Measurements from ENCODE around the gene NCAM1.

DNA sequence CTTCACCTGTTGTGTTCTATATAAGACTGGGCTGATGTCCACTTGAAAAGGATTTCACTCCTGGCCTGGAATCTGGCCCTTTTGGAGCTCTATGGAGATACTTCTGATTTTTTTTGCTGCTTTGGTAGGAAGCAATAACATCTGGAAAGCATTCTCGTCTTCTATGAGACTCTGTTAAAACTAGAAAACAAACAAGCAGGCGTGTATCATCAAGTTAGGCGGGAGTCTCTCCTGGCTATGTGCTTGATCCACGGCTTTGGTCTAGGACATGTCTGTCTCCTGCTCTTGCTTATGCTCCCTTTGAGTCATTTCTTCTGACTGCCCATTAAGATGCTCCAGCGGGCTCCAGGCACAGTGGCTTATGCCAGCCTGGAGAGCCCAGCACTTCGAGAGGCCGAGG, 231.8 kb downstream of the NCAM1 start:
- TF ChIP-seq, protein P1, sequence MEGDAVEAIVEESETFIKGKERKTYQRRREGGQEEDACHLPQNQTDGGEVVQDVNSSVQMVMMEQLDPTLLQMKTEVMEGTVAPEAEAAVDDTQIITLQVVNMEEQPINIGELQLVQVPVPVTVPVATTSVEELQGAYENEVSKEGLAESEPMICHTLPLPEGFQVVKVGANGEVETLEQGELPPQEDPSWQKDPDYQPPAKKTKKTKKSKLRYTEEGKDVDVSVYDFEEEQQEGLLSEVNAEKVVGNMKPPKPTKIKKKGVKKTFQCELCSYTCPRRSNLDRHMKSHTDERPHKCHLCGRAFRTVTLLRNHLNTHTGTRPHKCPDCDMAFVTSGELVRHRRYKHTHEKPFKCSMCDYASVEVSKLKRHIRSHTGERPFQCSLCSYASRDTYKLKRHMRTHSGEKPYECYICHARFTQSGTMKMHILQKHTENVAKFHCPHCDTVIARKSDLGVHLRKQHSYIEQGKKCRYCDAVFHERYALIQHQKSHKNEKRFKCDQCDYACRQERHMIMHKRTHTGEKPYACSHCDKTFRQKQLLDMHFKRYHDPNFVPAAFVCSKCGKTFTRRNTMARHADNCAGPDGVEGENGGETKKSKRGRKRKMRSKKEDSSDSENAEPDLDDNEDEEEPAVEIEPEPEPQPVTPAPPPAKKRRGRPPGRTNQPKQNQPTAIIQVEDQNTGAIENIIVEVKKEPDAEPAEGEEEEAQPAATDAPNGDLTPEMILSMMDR (IDR thresholded peaks at IDR 0.05): no peak
- TF ChIP-seq POLR2A (IDR thresholded peaks at IDR 0.05) (no peak), POLR2AphosphoS5 (IDR thresholded peaks at IDR 0.05; ENCODE audit: insufficient read depth in 1 of 2, low read depth in 1 of 2) (no peak)

Data from vagina (tissue), 2 donors.